ENCODE data around the gene SPR.

DNA sequence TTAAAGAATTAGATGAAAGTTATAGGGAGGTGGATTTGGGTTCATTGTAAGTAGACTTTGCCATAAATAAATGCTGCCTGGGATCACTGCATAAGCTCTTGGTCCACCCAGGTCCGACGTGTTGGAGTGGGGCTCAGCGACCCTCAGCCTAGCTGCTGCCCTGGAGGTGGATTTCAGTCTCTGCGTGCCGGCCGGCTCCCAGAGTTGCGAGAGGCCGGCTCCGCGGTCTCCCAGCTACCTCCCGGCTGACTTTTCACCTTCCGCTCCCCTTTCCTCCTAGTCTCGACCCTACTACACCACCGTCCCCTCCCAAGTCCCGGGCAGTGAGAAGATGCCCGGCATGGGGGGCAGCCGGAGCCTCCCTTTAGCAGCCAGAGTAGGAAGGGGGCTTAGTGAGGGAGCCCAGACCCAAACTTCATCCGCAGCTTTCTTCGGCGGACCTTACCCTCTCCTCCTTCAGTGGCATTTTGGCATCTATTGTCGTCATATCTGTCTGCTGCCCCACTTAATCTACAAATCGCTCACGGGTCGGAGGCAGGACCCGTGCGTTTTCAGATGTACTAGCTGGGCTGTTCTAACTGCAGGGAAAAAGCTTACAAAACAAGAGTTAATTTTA, 38.2 kb downstream of the SPR start:
- TF ChIP-seq NR4A1 (CRISPR knock-in tag; IDR thresholded peaks at IDR 0.05) (no peak), NR4A1 (tag; IDR thresholded peaks at IDR 0.05) (no peak), EZH2 (IDR thresholded peaks at IDR 0.05; ENCODE audit: borderline replicate concordance, low read depth, low read length) (no peak), TCF3 (CRISPR knock-in tag; IDR thresholded peaks at IDR 0.05) (no peak), CBFA2T2 (conservative IDR thresholded peaks at IDR 0.05) (no peak)

Measured in K562 (cell line).